ENCODE results near the gene DCUN1D5. TPM values are rescaled to one million over a fixed set of nuclear protein-coding genes. Genes with fewer than 3 reads are reported as not detected.
A peak's percentile ranks its signal among the peaks of the same experiment; 100 is the strongest.

Gene DCUN1D5
- 10 to 100 TPM; 31.8 to 38.2 (median 36.2) TPM for total RNA-seq

GRCh38 chr11:103091801-103092524 is at the start of gene DCUN1D5:
TSS of gene DCUN1D5 (minus strand) at chr11:103092160. CDS start at chr11:103091872, 288 bp downstream.
- H3K36me3 ChIP-seq, result no peaks in the 10 kb centered on the region
- peak; percentile 95 to 98 for DNase-seq (ENCODE audit: low spot score in 2 of 2)
- TF ChIP-seq, protein P1, sequence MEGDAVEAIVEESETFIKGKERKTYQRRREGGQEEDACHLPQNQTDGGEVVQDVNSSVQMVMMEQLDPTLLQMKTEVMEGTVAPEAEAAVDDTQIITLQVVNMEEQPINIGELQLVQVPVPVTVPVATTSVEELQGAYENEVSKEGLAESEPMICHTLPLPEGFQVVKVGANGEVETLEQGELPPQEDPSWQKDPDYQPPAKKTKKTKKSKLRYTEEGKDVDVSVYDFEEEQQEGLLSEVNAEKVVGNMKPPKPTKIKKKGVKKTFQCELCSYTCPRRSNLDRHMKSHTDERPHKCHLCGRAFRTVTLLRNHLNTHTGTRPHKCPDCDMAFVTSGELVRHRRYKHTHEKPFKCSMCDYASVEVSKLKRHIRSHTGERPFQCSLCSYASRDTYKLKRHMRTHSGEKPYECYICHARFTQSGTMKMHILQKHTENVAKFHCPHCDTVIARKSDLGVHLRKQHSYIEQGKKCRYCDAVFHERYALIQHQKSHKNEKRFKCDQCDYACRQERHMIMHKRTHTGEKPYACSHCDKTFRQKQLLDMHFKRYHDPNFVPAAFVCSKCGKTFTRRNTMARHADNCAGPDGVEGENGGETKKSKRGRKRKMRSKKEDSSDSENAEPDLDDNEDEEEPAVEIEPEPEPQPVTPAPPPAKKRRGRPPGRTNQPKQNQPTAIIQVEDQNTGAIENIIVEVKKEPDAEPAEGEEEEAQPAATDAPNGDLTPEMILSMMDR (IDR thresholded peaks at IDR 0.05), result no peak
- TF ChIP-seq POLR2A (IDR thresholded peaks at IDR 0.05) (peak; percentile 42), POLR2AphosphoS5 (IDR thresholded peaks at IDR 0.05) (peak; percentile 62 to 80 (median 80))
- H3K27ac ChIP-seq, result peak within 1 kb of the TSS; percentile 91
- H3K9me3 ChIP-seq, result no peaks in the 10 kb centered on the region
- peak within 1 kb of the TSS; percentile 85 to 97 (median 87) for H3K4me3 ChIP-seq
- intact Hi-C loops (cut with DNase I; ENCODE audit: low total_unique reads), result no loop called here
- H3K4me1 ChIP-seq, result peaks cover 2 to 4% of the 10 kb centered on the region in 2 donors
- H3K27me3 ChIP-seq, result no peaks in the 10 kb centered on the region

DNA sequence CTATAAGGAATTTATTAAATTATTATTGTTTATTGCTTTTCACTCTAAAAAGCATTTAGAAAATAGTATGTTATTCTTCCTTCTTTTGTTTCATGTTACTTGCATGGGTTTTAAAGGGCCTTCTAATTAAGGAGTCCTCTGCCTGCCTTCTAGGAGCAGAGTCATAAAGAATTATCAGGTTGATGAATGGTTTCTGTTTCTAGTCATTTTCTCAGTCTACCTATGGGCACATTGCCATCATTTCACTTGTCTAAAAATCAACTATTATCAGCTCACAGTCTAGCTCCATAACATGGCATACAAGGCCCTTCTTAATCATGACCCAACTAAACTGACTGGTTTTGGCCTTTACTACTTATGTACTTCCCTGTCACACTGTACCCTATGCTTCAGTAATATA is 33.5 kb upstream of the DCUN1D5 start:
- Histone ChIP-seq H3K4me1 (no peaks in the 10 kb centered on the region), H3K4me3 (no peak overlapping the region), H3K27me3 (no peaks in the 10 kb centered on the region), H3K36me3 (peaks cover 15% of the 10 kb centered on the region), H3K9me3 (no peaks in the 10 kb centered on the region), H3K27ac (no peak overlapping the region)
- TF ChIP-seq POLR2AphosphoS5 (IDR thresholded peaks at IDR 0.05) (no peak), POLR2A (IDR thresholded peaks at IDR 0.05) (no peak)
- TF ChIP-seq, protein P1 (IDR thresholded peaks at IDR 0.05), result no peak
- intact Hi-C loops (cut with DNase I; ENCODE audit: low total_unique reads), result no loop called here
- DNase-seq (ENCODE audit: low spot score in 2 of 2), result no peak

- Histone ChIP-seq H3K4me1 (peaks cover 0 to 5% of the 10 kb centered on the region in 2 donors), H3K27me3 (no peaks in the 10 kb centered on the region), H3K9me3 (no peaks in the 10 kb centered on the region), H3K36me3 (peaks cover 2% of the 10 kb centered on the region), H3K27ac (no peak overlapping the region), H3K4me3 (no peak overlapping the region)
- intact Hi-C loops (cut with DNase I; ENCODE audit: low total_unique reads), result no loop called here
- TF ChIP-seq, protein P1 (IDR thresholded peaks at IDR 0.05), result no peak
- TF ChIP-seq POLR2AphosphoS5 (IDR thresholded peaks at IDR 0.05), result no peak
- no peak for TF ChIP-seq POLR2A (IDR thresholded peaks at IDR 0.05)
- no peak for DNase-seq (ENCODE audit: low spot score in 2 of 2)
These were observed 22.9 kb upstream of the DCUN1D5 start for GRCh38 chr11:103114836-103115235.

DNA sequence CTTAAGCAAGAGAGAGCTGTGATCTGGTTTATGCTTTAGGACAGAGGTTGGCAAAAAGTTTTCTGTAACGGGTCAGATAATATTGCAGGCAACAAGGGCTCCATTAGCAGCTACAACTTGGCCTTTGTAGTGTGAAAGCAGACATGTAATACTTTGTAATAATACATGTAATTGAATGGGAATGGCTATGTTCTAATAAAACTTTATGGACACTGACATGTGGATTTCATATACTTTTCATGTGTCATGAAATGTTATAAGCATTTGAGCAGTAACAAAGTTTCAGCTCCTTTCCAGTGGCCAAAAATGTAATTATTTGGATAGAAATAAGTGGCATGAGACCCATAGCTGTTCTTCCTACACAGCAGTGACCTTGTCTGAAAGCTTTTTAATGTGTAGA is 20.4 kb upstream of the DCUN1D5 start:
- Histone ChIP-seq H3K27me3 (no peaks in the 10 kb centered on the region), H3K27ac (no peak overlapping the region), H3K9me3 (no peaks in the 10 kb centered on the region), H3K4me1 (peaks cover 0 to 5% of the 10 kb centered on the region in 2 donors), H3K36me3 (no peaks in the 10 kb centered on the region), H3K4me3 (peak overlapping the region in 1 of 3 donors; percentile 16)
- no peak for DNase-seq (ENCODE audit: low spot score in 2 of 2)
- intact Hi-C loops (cut with DNase I; ENCODE audit: low total_unique reads), result no loop called here
- TF ChIP-seq POLR2A (IDR thresholded peaks at IDR 0.05) (no peak), POLR2AphosphoS5 (IDR thresholded peaks at IDR 0.05) (no peak)
- TF ChIP-seq, protein P1 (IDR thresholded peaks at IDR 0.05), result no peak

GRCh38 chr11:103111400-103111799 is 19.4 kb upstream of the DCUN1D5 start:
- no peaks in the 10 kb centered on the region for H3K27me3 ChIP-seq
- peaks cover 0 to 5% of the 10 kb centered on the region in 2 donors for H3K4me1 ChIP-seq
- no peak overlapping the region for H3K27ac ChIP-seq
- TF ChIP-seq POLR2AphosphoS5 (IDR thresholded peaks at IDR 0.05) (no peak), POLR2A (IDR thresholded peaks at IDR 0.05) (no peak)
- TF ChIP-seq, protein P1 (IDR thresholded peaks at IDR 0.05), result no peak
- H3K9me3 ChIP-seq, result no peaks in the 10 kb centered on the region
- H3K4me3 ChIP-seq, result peak overlapping the region in 1 of 3 donors; percentile 87
- DNase-seq (ENCODE audit: low spot score in 2 of 2), result no peak
- no peaks in the 10 kb centered on the region for H3K36me3 ChIP-seq
- intact Hi-C loops (cut with DNase I; ENCODE audit: low total_unique reads), result no loop called here

Data from breast epithelium (tissue), 4 donors.